Smooth muscle cell (in vitro differentiated cells): Measurements from ENCODE around the gene SUGCT. TPM values are rescaled to one million over a fixed set of nuclear protein-coding genes. Genes with fewer than 3 reads are reported as not detected.

ENCODE experiments used
- DNase-seq: peaks from one replicate; lab custom pipeline; 2025; ENCODE audit not compliant: unreplicated experiment; lab: John Stamatoyannopoulos, UW
- H2AFZ ChIP-seq: fragments of 200-600 bp; sonication (generic); 2 replicates; pipeline ENCODE4 v1.6.0; 2016; ENCODE audit warnings: antibody characterized with exemption, low read depth, mild to moderate bottlenecking
- H3F3A ChIP-seq: fragments of 200-600 bp; sonication (generic); 2 replicates; pipeline ENCODE4 v1.6.0; 2017; ENCODE audit warnings: antibody characterized with exemption, low read depth
- H3K27ac ChIP-seq: fragments of 200-600 bp; sonication (generic); 2 replicates; pipeline ENCODE4 v1.5.1; 2016; ENCODE audit warnings: low read depth, mild to moderate bottlenecking
- H3K27me3 ChIP-seq: fragments of 200-600 bp; sonication (generic); 2 replicates; pipeline ENCODE4 v1.6.1; 2016; ENCODE audit warnings: low read depth, mild to moderate bottlenecking
- H3K36me3 ChIP-seq: fragments of 200-600 bp; sonication (generic); 2 replicates; pipeline ENCODE4 v1.5.1; 2016; ENCODE audit warnings: low read depth
- H3K4me1 ChIP-seq: fragments of 200-600 bp; sonication (generic); 2 replicates; pipeline ENCODE4 v1.5.1; 2016; ENCODE audit warnings: low read depth
- H3K4me2 ChIP-seq: fragments of 200-600 bp; sonication (generic); 2 replicates; pipeline ENCODE4 v1.6.0; 2016; ENCODE audit warnings: mild to moderate bottlenecking
- H3K4me3 ChIP-seq: fragments of 200-600 bp; sonication (generic); 2 replicates; pipeline ENCODE4 v1.5.1; 2016; ENCODE audit warnings: mild to moderate bottlenecking
- H3K79me2 ChIP-seq: fragments of 200-600 bp; sonication (generic); 2 replicates; pipeline ENCODE4 v1.6.0; 2016; ENCODE audit warnings: low read depth, mild to moderate bottlenecking
- H3K9ac ChIP-seq: fragments of 200-600 bp; sonication (generic); 2 replicates; pipeline ENCODE4 v1.6.0; 2016; ENCODE audit warnings: low read depth
- H3K9me3 ChIP-seq: fragments of 200-600 bp; sonication (generic); replicated peaks from 2 replicates; pipeline ENCODE4 v1.5.1; 2016; ENCODE audit warnings: low read depth
- H4K20me1 ChIP-seq: fragments of 200-600 bp; sonication (generic); 2 replicates; pipeline ENCODE4 v1.6.0; 2016; ENCODE audit warnings: low read depth
- WGBS: methylation state at CpG from one replicate; pipeline ENCODE4 v1.1.7; 2016; ENCODE audit warnings: low lambda C conversion rate; 5-methylcytosine and 5-hydroxymethylcytosine counted together
- polyA plus RNA-seq: library from polyadenylated mRNA; unstranded; fragments of >200 nt; fragmentation: Nextera tagmentation; extraction: Ambion mirVana; gene quantifications from 2 replicates; pipeline ENCODE4 v1.2.1, GENCODE V29; 2016
- total RNA-seq: library from RNA; depleted of rRNA; stranded (reverse); fragments of >200 nt; gene quantifications from 2 replicates; pipeline ENCODE4 v1.2.3, GENCODE V29; 2014
- TF ChIP-seq, protein P1 (sequence below): fragments of 200-600 bp; sonication (generic); IDR thresholded peaks from 2 replicates; pipeline ENCODE4 v1.5.1; 2017; ENCODE audit warnings: borderline replicate concordance, mild to moderate bottlenecking, antibody characterized with exemption; ENCODE audit not compliant: insufficient read depth, poor library complexity, severe bottlenecking

SUGCT gene
- total and polyA plus RNA-seq, 2 experiments from 2014 or later = 16.9 to 65.8 TPM

DNA sequence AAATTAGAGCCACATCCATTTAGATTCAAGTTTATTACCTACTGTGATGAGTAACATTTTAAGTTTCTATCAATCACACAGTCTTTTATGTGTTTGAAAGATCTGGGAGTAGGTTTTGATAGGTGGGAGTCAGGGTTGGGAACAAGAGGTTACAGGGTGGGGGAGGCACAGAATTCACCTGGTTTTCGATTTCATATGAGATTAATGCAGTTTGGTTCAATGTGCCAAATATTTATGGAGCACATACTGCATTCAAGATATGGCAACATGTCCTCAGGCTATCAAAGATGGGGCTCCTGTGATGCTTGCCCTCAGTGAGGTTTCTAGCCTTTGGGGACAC is 564.1 kb downstream of the SUGCT start:
- Histone ChIP-seq H3K79me2 (no peaks in the 10 kb centered on the region), H3F3A (no peaks in the 10 kb centered on the region), H3K4me3 (no peak overlapping the region), H3K27ac (no peak overlapping the region), H3K36me3 (no peaks in the 10 kb centered on the region), H3K9me3 (no peaks in the 10 kb centered on the region), H3K4me1 (peaks cover 15% of the 10 kb centered on the region), H3K9ac (no peak overlapping the region), H3K4me2 (no peak overlapping the region), H2AFZ (no peak overlapping the region), H4K20me1 (no peaks in the 10 kb centered on the region), H3K27me3 (no peaks in the 10 kb centered on the region)
- WGBS = 100% methylated on average over 1 of the region's 1 CpG
- no peak for DNase-seq
- TF ChIP-seq, protein P1, sequence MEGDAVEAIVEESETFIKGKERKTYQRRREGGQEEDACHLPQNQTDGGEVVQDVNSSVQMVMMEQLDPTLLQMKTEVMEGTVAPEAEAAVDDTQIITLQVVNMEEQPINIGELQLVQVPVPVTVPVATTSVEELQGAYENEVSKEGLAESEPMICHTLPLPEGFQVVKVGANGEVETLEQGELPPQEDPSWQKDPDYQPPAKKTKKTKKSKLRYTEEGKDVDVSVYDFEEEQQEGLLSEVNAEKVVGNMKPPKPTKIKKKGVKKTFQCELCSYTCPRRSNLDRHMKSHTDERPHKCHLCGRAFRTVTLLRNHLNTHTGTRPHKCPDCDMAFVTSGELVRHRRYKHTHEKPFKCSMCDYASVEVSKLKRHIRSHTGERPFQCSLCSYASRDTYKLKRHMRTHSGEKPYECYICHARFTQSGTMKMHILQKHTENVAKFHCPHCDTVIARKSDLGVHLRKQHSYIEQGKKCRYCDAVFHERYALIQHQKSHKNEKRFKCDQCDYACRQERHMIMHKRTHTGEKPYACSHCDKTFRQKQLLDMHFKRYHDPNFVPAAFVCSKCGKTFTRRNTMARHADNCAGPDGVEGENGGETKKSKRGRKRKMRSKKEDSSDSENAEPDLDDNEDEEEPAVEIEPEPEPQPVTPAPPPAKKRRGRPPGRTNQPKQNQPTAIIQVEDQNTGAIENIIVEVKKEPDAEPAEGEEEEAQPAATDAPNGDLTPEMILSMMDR = no peak

DNA sequence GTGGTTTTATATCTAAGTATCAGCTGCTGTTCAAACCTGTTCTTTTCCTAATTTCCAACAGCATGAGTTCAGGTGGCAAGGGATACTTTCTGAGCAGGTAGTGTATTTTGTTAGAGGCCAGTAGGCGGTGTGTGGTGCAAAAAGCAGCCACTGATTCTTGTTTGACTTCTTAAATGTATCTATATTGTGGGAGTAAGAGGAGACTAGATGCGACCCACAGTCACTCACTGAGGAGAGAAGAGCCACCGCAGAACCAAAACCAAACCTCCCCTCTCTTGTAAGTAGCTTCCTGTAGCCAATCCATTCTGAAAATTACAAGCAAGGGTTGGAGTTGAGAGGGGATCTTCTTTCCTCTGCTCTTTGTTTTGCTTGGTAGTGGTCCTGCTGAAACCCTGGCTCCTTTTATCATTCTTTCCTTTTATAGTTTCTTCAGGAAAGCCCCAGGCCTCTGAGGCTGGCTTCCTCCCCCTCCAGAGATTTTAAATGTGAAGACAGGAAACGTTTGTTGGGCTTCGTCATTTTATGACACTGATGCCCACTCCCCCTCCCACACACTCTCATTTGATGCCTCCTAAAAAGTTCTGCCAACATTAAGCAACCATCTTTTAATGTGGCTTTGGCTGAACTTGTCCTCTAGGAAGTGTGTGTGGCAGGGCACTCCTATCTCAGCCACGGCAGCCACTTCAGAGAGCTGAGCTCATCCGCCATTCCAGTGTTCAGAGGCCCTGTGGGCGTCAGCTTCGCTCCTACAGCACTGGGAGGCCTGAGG is 566.0 kb downstream of the SUGCT start:
- Histone ChIP-seq H3K27ac (peak overlapping the region; percentile 96), H3F3A (no peaks in the 10 kb centered on the region), H3K36me3 (no peaks in the 10 kb centered on the region), H2AFZ (peak overlapping the region; percentile 26), H3K9ac (peak overlapping the region; percentile 73), H3K27me3 (no peaks in the 10 kb centered on the region), H3K4me2 (peak overlapping the region; percentile 53), H4K20me1 (no peaks in the 10 kb centered on the region), H3K9me3 (no peaks in the 10 kb centered on the region), H3K4me3 (no peak overlapping the region), H3K79me2 (no peaks in the 10 kb centered on the region), H3K4me1 (peaks cover 15% of the 10 kb centered on the region)
- WGBS = 21% methylated on average over 9 of the region's 9 CpGs
- TF ChIP-seq, protein P1 = peak; percentile 6
- peak; percentile 4 for DNase-seq

DNA sequence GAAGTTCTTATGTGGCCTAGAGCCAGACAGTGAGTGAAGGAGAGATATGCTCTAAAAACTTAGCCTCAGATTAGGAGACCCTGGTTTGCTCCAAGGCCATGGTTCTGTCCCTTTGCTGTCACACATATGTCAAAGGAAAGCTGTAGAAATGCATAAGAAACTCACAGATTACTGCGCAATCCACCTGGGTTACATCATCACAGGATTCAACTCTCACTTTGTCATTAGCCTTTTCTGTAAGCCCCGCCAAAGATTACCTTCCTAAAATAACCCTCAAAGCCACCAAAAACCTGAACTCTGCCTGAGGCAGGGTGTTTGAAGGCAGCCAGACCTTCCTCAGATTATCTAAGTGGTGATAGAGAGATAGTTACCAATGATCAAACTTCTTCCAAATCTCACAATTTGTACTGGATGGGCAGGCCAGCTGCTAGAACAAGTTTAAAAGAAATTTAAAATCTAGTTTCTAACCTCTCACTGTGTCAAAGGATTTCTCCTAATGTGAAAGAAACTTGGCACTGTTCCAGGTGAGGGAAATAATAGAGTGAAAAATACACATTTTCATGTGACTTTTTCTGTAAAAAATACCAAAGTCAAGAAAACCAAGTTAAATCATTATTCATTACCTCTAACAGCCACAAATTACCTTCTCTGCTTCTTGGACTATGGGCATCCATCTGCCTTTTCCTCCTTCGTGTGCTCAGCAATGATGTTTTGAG is 567.2 kb downstream of the SUGCT start:
- H3K4me1 ChIP-seq = peaks cover 15% of the 10 kb centered on the region
- H3K27ac ChIP-seq = peak overlapping the region; percentile 96
- H3K36me3 ChIP-seq = no peaks in the 10 kb centered on the region
- no peaks in the 10 kb centered on the region for H3K9me3 ChIP-seq
- TF ChIP-seq, protein P1 = no peak
- peak overlapping the region; percentile 22 for H3K9ac ChIP-seq
- no peaks in the 10 kb centered on the region for H4K20me1 ChIP-seq
- no peak overlapping the region for H2AFZ ChIP-seq
- H3K27me3 ChIP-seq = no peaks in the 10 kb centered on the region
- no peak for DNase-seq
- 54% methylated on average over 3 of the region's 3 CpGs for WGBS
- H3F3A ChIP-seq = no peaks in the 10 kb centered on the region
- no peak overlapping the region for H3K4me3 ChIP-seq
- H3K79me2 ChIP-seq = no peaks in the 10 kb centered on the region
- peak overlapping the region; percentile 53 for H3K4me2 ChIP-seq

DNA sequence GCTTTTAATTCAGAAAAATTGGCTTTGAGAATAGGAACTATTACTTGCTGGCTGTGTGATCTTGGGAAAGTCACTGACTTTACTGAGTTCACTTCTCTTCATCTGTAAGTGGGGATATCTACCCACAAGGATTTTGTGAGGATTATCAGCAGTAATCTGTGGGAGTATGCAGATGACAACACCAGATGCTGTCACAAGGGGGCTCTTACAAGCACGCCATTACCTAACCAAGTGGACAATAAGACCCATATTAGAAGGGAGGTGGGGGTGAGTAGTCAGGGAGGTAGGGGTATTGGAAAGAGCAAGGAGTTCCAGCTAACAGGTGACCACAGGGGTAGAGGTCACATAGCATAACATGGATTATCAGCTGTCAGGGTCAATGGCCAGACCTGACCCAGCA is 569.4 kb downstream of the SUGCT start:
- TF ChIP-seq, protein P1 = no peak
- Histone ChIP-seq H3K4me2 (no peak overlapping the region), H4K20me1 (no peaks in the 10 kb centered on the region), H3K4me1 (peaks cover 15% of the 10 kb centered on the region), H3K36me3 (no peaks in the 10 kb centered on the region), H3K4me3 (no peak overlapping the region), H3K9me3 (no peaks in the 10 kb centered on the region), H3K79me2 (no peaks in the 10 kb centered on the region), H3K27ac (no peak overlapping the region), H3K27me3 (no peaks in the 10 kb centered on the region), H2AFZ (no peak overlapping the region), H3K9ac (no peak overlapping the region), H3F3A (no peaks in the 10 kb centered on the region)
- WGBS = 91% methylated on average over 1 of the region's 1 CpG
- no peak for DNase-seq
